GM18526 (cell line): ENCODE data around the gene RAB40B.

ENCODE experiments used
- POLR2A ChIP-seq: IDR thresholded peaks from 3 replicates; pipeline ENCODE4 v1.6.1; 2011; ENCODE audit not compliant: insufficient read length; ENCODE audit errors: extremely low read depth

The RAB40B gene

DNA sequence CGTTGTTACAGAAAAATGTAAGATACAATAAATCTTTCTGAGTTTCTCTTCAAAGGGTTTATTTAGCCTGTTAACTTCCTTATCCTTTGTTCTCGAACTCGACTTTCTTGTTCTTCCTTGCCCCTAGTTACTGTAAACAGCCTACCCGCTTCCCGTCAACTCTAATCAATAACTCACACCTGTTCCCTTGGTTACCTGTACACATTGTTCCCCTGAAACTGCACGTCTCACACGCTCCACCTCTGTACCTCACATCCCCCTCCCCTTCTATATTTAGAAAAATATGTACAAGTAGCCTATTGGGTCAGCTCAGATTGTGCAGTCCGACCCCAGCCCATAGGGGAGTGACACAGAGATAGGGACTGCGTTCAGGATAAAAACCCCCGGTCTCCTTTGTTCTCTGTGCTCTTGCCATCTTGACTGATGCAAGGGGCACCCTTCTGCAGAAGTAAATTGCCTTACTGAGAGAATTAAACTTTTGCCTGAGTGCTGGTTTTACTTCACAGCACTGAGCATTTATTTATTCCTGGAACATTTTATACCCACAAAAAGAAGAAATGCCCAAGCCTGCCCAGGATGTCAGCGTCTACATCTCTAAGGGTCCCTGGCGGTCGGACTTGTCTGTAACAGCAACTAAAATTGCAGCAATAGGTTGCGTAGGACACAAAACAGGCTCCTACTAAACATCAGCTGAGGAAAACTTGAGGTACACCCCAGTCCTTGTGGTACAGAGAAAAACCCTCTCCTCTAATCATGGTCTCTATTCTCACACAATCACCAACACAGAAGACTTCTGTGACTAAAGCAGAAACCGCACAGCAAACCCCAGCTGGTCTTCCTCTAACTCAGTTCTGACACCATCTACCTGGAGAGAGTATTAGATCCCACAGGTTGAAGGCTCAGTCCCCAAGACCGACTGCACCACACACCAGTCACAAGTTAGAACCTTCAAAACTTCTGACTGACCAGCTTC lies 61.6 kb downstream of the RAB40B start:
- no peak for TF ChIP-seq POLR2A

DNA sequence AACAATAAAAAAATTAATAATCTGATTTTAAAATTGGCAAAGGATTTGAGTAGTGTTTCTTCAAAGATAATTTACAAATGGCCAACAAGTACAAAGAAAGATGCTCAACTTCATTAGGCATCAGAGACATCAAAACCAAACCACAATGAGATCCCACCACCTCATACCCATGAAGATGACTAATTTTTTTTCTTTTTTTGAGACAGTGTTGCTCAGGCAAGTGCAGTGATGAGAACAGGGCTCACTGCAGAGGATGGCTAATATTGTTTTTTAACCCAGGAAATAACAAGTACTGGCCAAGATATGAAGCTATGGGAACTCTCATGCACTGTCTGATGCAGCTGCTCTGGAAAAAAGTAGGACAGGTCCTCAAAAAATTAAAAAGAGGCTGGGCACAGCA lies 65.2 kb downstream of the RAB40B start:
- no peak for TF ChIP-seq POLR2A

DNA sequence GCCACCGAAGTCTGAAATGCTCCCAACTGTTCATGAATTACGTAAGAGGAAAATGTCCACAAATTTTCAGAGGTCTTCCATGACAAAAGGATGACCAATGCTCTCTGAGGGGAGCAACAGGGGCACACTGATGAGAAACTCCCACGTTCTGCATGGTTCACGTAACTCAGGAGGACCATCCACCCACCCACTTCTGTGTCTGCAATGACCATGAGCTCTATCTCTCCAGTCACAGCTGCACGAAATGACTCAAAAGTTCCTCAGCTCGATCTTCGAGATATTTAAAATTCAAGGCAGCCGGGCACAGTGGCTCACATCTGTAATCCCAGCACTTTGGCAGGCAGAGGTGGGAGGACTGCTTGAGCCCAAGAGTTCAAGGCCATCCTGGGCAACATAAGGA lies 66.0 kb downstream of the RAB40B start:
- TF ChIP-seq POLR2A: no peak

DNA sequence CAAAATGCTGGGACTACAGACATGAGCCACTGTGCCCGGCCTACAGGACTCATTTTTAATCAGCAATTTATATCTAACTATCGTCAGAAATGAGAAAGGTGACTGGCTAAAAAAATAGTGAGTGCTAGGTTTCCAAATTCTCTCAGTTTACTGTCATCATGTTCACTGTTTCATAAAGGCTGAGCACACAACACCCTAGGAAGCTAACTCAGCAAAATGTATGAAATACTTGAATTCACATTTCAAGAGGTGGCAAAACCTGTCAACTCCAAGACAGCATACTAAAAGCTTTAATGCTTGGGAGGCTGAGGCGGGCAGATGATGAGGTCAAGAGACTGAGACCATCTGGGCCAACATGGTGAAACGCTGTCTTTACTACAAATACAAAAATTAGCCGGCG lies 67.0 kb downstream of the RAB40B start:
- no peak for TF ChIP-seq POLR2A

DNA sequence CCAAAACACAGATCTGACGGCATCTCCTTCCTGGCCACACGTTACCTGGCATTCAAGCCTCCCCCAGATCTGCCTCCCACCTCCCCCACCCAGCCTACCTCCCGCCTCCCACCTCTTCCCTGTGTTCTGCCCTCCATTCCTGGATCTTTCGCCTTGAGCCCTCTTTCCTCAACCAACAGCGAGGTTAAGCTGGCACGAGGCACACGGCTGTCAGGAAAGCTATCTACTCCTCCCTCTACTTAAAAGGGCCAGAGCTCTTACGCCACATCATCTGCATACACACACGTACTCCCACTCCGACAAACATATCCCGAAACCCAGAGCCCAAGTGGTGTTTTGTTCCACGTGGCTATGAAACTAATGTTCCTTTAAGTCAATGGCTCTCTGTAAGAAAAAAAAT lies 68.3 kb downstream of the RAB40B start:
- TF ChIP-seq POLR2A: no peak

DNA sequence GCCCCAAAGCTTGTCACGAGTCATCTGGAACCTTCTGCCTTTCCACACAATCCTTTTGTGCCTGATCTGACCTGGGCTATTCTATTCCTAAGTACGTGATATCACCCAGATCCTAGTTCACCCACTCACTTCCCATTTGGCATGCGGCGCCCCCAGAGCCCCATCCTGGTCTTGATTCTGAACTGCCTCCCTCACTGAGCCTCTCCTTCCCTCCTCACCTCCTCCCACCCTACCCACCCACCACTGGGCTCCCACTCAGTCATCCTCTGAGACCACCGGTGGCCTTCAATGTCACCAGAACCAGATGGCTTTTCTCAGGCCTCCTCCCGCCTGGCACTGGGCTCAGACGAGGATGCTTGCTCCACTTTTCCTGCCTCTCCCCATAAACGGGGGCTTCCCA lies 68.8 kb downstream of the RAB40B start:
- TF ChIP-seq POLR2A: no peak

DNA sequence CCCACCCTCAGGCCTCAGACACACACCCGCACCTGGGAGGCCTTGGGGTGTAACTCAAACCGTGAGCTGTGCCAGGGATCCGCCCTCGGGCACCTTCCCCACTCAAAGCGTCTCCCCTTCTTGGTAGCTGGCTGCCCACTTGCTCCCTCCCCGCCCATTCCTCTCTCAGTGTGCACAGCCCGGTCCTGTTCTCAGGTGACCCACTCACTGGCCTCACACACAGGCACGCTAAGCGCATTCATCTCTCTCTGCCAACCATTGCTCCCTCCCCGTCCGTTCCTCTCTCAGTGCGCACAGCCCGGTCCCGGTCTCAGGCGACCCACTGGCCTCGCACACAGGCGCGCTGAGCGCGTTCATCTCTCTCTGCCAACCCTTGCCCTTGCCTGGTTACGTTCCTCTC lies 71.1 kb downstream of the RAB40B start:
- TF ChIP-seq POLR2A: no peak

DNA sequence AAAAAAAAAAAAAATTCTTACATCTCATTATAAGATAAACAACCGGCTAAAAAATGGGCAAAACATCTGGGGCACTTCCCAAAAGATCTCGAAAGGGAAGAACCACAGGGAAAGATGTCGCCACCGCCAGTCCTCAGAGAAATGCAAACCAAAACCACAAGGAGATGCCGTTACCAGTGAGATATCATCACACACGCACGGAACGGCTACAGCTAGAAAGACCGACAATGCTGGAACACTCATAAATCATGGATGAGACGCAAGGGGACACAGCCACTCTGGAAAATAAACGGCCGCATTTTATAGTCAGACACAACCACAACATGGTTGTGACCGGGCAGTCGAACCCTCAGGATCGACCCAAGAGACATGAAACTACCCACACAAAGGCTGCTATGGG lies 74.8 kb downstream of the RAB40B start:
- no peak for TF ChIP-seq POLR2A

DNA sequence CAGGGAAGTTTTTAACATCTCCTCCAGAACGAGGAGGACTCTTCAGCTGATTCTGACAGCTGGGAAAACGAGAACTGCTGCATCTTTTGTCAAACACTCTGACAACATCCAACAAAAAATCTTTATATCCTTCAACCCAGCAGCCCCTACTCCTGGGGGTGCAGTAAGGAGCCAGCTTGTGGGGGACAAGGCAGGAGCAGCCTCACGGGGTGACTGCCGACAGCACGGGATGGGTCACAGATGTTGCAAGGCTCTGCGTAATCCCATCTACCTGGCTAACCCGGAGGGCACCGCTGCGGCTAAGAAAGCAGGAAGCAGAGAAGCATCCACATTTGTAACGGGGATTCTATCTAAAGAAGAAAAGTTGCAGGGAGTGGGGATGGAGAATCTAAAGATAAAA lies 78.9 kb downstream of the RAB40B start:
- TF ChIP-seq POLR2A: no peak

DNA sequence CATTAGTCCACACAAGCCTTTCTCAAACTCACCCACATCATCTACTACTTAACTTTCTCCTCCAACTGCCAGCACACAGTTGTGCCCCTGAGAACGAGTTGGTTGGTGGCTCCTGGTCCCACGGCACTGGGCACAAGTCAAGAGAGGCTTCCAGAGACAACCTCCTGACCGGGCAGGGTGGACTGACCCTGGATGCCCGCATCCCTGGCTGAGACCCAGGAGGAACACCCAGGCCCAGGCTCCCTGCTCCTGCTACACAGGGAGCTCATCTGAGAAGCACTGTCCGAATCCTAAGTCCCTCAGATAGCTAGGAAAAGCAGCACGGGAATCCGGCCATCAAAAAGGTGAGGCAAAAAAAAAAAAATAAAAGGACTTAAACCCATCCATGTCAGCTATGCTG lies 79.3 kb downstream of the RAB40B start:
- no peak for TF ChIP-seq POLR2A

DNA sequence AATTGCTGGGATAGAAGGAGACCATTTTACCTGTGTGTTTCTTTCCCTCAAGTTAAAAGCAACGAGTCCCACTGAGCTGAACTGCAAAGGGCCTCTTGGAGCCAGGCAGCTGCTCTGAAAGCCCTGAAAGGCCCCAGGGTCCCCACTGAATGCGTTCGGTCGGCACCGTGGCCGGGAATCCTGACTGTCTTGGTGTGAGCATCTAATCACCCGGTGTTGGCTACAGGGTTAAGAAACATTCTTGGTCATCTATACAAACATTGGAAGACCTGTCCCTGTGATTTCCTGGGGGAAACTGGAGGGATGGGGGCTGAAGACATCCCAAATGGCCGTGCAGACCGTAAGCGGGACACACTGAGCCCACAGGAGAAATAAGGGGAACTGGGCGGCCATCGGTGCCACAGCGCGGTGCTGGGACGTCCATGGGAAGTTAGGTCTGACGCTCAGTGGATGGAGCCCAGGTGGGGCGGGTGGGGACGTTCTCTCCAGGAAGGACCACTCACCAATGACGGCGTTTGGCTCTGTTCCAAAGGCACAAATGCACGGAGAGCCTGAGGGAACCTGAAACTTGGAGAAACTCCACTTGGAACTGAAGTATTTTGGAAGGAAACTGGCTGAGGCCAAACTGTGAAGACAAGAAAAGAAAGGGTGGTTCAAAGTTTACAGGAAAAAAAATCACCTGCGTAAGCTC lies 82.3 kb downstream of the RAB40B start:
- no peak for TF ChIP-seq POLR2A

DNA sequence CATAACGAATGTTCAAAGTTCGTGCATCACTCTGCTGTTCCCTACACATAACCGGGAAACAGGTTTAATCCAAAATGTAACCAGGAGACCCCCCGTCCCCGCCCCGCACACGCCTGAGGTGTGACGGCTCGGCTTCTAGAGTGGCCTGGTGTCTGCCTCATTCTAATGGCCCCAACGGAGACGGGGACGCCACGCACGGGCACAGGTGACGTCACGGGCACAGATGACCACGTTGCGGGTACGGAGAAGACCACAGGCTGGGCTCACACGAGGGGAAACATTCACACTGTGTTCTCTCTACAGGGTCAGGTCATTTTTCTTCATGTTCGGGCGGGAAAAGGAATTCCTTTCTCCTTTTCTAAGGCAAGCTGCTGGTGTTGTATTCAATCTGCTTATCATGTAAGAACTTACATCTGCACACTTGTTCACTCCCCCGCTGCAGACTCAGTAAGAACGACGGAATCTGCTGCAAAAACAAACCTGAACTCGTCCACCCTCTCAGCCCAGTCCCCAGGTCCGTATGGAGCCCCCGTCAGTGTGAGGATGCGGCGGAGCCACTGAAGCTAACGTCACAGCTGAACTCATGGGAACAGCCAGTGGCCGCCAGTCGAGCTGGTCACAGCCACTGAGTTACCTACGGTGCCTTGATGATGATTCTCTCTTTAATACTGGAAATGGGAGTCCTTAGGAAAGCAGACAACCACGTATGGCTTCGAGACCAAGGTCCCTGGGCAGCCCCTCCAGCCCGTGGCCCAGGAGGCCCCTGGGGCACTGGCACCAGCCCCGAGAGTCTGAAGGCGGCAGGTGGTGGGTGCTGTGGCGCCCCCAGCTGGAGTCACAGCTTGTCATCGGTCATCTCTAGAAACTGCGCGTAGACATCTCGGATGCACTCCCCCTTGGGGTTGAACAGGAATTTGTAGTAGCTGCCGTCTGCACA lies 83.1 kb downstream of the RAB40B start:
- TF ChIP-seq POLR2A: no peak

DNA sequence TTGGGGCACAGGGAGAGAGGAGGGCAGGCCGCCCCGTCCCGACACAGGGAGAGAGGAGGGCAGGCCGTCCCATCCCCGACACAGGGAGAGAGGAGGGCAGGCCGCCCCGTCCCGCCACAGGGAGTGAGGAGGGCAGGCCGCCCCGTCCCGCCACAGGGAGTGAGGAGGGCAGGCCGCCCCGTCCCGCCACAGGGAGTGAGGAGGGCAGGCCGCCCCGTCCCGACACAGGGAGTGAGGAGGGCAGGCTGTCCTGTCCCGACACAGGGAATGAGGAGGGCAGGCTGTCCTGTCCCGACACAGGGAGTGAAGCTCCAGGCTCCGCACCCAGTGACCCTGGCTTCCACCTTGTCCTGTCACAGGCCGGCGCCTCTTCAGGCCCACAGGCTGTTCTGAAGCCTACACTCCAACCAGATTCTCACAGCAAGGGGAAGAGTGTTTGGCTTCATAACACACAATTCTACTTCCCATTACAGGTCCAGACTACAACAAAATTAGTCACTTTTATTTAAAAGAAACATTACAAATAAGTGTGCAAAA lies 84.3 kb downstream of the RAB40B start:
- no peak for TF ChIP-seq POLR2A

DNA sequence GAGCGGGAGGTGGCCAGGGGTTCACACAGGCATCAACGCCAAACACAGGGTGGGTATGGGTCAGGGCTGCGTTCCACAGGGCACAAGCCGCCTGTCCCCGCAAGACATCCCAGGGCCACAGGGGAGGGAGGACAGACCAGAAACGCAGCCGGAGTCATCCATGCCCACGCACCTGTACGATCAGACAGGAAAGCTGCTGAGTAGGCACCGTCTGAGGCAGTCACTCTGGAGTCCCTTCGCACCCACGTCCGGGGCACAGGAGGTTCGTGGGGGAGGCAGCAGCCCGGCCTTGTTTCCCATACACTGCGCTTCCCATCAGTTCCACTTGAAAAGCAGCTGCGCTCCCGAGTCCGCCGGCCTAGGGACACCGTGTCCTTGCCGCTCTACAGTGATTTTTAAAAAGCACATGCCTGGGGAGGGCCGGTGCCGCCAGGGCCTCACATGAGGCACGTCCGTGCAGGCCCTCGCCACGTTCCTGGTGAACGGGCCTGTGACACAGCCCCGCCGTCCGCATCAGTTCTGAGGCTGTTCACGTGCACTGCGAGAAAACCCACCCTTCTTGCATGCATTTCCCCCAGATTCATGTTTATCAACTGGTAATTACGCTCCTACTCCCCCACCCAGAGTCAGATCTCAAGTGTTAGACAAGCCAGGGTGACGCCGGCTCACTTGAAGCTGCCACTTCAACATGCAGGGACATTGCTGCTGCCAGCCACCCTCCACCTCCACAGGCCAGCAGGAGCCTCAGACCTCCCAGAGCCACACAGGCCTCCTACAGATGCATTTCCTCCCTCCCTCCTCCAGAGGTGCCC lies 85.0 kb downstream of the RAB40B start:
- TF ChIP-seq POLR2A: no peak
